HepG2 (cell line): ENCODE measurements around the gene SLC9A8. TPM values are rescaled to one million over a fixed set of nuclear protein-coding genes. Genes with fewer than 3 reads are reported as not detected.
A peak's percentile ranks its signal among the peaks of the same experiment; 100 is the strongest.

Experiments used
- ELF3 ChIP-seq: IDR thresholded peaks from 2 replicates; pipeline ENCODE4 v1.6.1; 2016; ENCODE audit warnings: missing genetic modification reagents, missing compliant biosample characterization
- ETV6 ChIP-seq: sonication (generic); formaldehyde crosslinking; conservative IDR thresholded peaks from 2 replicates; pipeline ENCODE4 v1.4.0; 2020; ENCODE audit warnings: missing genetic modification reagents
- FOXC1 ChIP-seq: sonication (generic); formaldehyde crosslinking; IDR thresholded peaks from 2 replicates; pipeline ENCODE4 v1.8.0; 2022; ENCODE audit warnings: mild to moderate bottlenecking, missing genetic modification reagents, borderline replicate concordance
- IRF2 ChIP-seq: IDR thresholded peaks from 2 replicates; pipeline ENCODE4 v1.6.1; 2018; ENCODE audit warnings: missing genetic modification reagents, missing compliant biosample characterization
- ISX ChIP-seq: sonication (generic); formaldehyde crosslinking; conservative IDR thresholded peaks from 2 replicates; pipeline ENCODE4 v1.5.0; 2020; ENCODE audit warnings: missing genetic modification reagents
- PHF20 ChIP-seq: sonication (generic); formaldehyde crosslinking; IDR thresholded peaks from 2 replicates; pipeline ENCODE4 v1.5.0; 2020; ENCODE audit warnings: mild to moderate bottlenecking, missing genetic modification reagents
- PITX1 ChIP-seq: sonication (generic); formaldehyde crosslinking; IDR thresholded peaks from 2 replicates; pipeline ENCODE4 v1.5.1; 2020; ENCODE audit warnings: mild to moderate bottlenecking, missing genetic modification reagents
- SRF ChIP-seq: IDR thresholded peaks from 2 replicates; pipeline ENCODE4 v1.6.1; 2011; ENCODE audit warnings: mild to moderate bottlenecking, low read depth, low read length, moderate library complexity
- TEAD3 ChIP-seq: optimal IDR thresholded peaks from 2 replicates; pipeline ENCODE3; 2016; ENCODE audit warnings: borderline replicate concordance
- TOE1 ChIP-seq: sonication (generic); formaldehyde crosslinking; IDR thresholded peaks from 2 replicates; pipeline ENCODE4 v1.4.0; 2020; ENCODE audit warnings: mild to moderate bottlenecking, missing genetic modification reagents
- ZBTB21 ChIP-seq: sonication (generic); formaldehyde crosslinking; IDR thresholded peaks from 2 replicates; pipeline ENCODE4 v1.4.0; 2020; ENCODE audit warnings: missing genetic modification reagents
- ZBTB38 ChIP-seq: sonication (generic); formaldehyde crosslinking; IDR thresholded peaks from 2 replicates; pipeline ENCODE4 v1.5.1; 2020; ENCODE audit warnings: mild to moderate bottlenecking, missing genetic modification reagents
- ZFP36L1 ChIP-seq: sonication (generic); formaldehyde crosslinking; IDR thresholded peaks from 2 replicates; pipeline ENCODE4 v1.8.0; 2022; ENCODE audit warnings: mild to moderate bottlenecking, missing genetic modification reagents, moderate library complexity
- ZFX ChIP-seq: sonication (generic); formaldehyde crosslinking; IDR thresholded peaks from 2 replicates; pipeline ENCODE4 v1.4.0; 2020; ENCODE audit warnings: mild to moderate bottlenecking, low read depth, missing genetic modification reagents, moderate library complexity
- ZKSCAN5 ChIP-seq: sonication (generic); formaldehyde crosslinking; IDR thresholded peaks from 2 replicates; pipeline ENCODE4 v1.5.1; 2020; ENCODE audit warnings: mild to moderate bottlenecking, missing genetic modification reagents
- ZNF24 ChIP-seq: fragments of 450-650 bp; IDR thresholded peaks from 2 replicates; pipeline ENCODE4 v1.6.1; 2017; ENCODE audit warnings: antibody characterized with exemption, mild to moderate bottlenecking
- ZNF274 ChIP-seq: sonication (generic); formaldehyde crosslinking; IDR thresholded peaks from 2 replicates; pipeline ENCODE4 v1.5.1; 2020; ENCODE audit warnings: mild to moderate bottlenecking, missing genetic modification reagents
- ZNF331 ChIP-seq: sonication (generic); formaldehyde crosslinking; IDR thresholded peaks from 2 replicates; pipeline ENCODE4 v1.4.0; 2020; ENCODE audit warnings: missing genetic modification reagents
- ZNF549 ChIP-seq: sonication (generic); formaldehyde crosslinking; IDR thresholded peaks from 2 replicates; pipeline ENCODE4 v1.5.0; 2020; ENCODE audit warnings: missing genetic modification reagents
- ZNF652 ChIP-seq: IDR thresholded peaks from 2 replicates; pipeline ENCODE4 v1.6.1; 2016; ENCODE audit warnings: low read depth, borderline replicate concordance
- ZSCAN25 ChIP-seq: sonication (generic); formaldehyde crosslinking; IDR thresholded peaks from 2 replicates; pipeline ENCODE4 v1.8.0; 2022; ENCODE audit warnings: mild to moderate bottlenecking, missing genetic modification reagents
- polyA plus RNA-seq, 8 experiments: library from polyadenylated mRNA; depleted of rRNA in 3 of 8; stranded (reverse) in 7 of 8; unstranded in 1 of 8; fragments of >200 nt; fragmentation: Illumina TruSeq in 4 of 8; extraction: Trizol in 4 of 8; gene quantifications; 2 replicates each; pipeline versions ENCODE4 v1.2.1 to v1.2.3, GENCODE V29; 2011 to 2016; ENCODE audit warnings: low read depth in 4 of 8, missing spikeins in 1 of 8, mixed read lengths in 1 of 8; ENCODE audit not compliant: insufficient read depth in 1 of 8
- total RNA-seq, 5 experiments: library from RNA; depleted of rRNA; stranded (reverse); fragments of >200 nt; fragmentation: Illumina TruSeq; extraction: Trizol; gene quantifications; 2 replicates each; pipeline ENCODE4 v1.2.3, GENCODE V29; 2016; ENCODE audit warnings: low read depth in 1 of 5
- TF ChIP-seq, protein P1 (sequence below): sonication (generic); formaldehyde crosslinking; IDR thresholded peaks from 2 replicates; pipeline ENCODE4 v1.5.0; 2020; ENCODE audit warnings: missing genetic modification reagents
- TF ChIP-seq, protein P2 (sequence below): sonication (generic); formaldehyde crosslinking; IDR thresholded peaks from 2 replicates; pipeline ENCODE4 v1.4.0; 2020; ENCODE audit warnings: mild to moderate bottlenecking, missing genetic modification reagents
- TF ChIP-seq, protein P3 (sequence below): sonication (generic); formaldehyde crosslinking; IDR thresholded peaks from 2 replicates; pipeline ENCODE4 v1.9.0; 2021; ENCODE audit warnings: missing genetic modification reagents, borderline replicate concordance
- TF ChIP-seq, protein P4 (sequence below): sonication (generic); formaldehyde crosslinking; IDR thresholded peaks from 2 replicates; pipeline ENCODE4 v1.4.0; 2020; ENCODE audit warnings: missing genetic modification reagents
- TF ChIP-seq, protein P5 (sequence below): sonication (generic); formaldehyde crosslinking; IDR thresholded peaks from 2 replicates; pipeline ENCODE4 v1.9.0; 2021; ENCODE audit warnings: missing genetic modification reagents, mild to moderate bottlenecking, borderline replicate concordance

SLC9A8 gene
- total and polyA plus RNA-seq, 2 of the 13 experiments (the other 11 are each of a cell fraction or from before 2014, with no cell fraction given), result 4.1 to 7.4 TPM

DNA sequence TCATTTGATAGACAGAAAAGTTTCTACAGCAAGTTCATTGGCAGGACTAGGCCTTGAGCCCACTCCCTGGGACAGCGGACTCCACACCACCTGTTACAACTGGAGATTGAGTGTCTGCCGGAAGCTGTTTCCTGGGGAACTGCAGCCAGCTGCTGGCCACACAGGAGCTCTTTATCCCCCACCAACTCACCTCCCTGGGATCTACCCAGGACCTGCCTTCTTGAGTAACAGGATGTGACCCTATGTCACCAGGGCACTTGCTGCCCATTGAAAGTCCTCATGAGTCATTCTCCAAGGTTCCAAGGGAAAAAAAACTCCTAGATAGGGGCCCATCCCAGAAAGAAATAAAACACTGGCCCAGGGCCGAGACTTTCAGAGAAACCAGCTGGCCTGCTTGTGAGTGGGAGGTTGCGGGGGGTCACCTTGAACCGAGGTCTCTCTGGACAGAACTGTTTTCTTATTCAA is 37.4 kb upstream of the SLC9A8 start (continued):
- peak; percentile 61; the same call in 1 of the 2 replicates for TF ChIP-seq ETV6 (CRISPR knock-in tag)
- 0 out of 2 replicates have a peak, but pooled peaks have one; percentile 23 for TF ChIP-seq ZFP36L1 (CRISPR knock-in tag)
- peak; percentile 82; the same call in 1 of the 2 replicates for TF ChIP-seq FOXC1 (CRISPR knock-in tag)
- peak; percentile 79 for TF ChIP-seq ELF3 (CRISPR knock-in tag)
- no peak for TF ChIP-seq ZNF24
- TF ChIP-seq PITX1 (CRISPR knock-in tag), result peak; percentile 81; the same call in 1 of the 2 replicates
- TF ChIP-seq, protein P1, sequence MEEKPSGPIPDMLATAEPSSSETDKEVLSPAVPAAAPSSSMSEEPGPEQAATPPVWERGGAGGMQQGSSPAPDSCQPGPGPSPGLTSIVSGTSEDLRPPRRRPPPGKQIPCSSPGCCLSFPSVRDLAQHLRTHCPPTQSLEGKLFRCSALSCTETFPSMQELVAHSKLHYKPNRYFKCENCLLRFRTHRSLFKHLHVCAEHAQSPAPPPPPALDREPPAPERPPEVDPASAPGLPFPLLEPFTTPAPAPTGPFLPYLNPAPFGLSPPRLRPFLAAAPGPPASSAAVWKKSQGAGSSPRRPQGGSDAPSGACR (CRISPR knock-in tag), result 0 out of 2 replicates have a peak, but pooled peaks have one; percentile 67
- no peak for TF ChIP-seq SRF
- TF ChIP-seq TEAD3 (CRISPR knock-in tag), result peak; percentile 77
- peak; percentile 92 for TF ChIP-seq ZFX (CRISPR knock-in tag)
- peak; percentile 48; the same call in 1 of the 2 replicates for TF ChIP-seq ZNF331 (CRISPR knock-in tag)
- TF ChIP-seq, protein P2, sequence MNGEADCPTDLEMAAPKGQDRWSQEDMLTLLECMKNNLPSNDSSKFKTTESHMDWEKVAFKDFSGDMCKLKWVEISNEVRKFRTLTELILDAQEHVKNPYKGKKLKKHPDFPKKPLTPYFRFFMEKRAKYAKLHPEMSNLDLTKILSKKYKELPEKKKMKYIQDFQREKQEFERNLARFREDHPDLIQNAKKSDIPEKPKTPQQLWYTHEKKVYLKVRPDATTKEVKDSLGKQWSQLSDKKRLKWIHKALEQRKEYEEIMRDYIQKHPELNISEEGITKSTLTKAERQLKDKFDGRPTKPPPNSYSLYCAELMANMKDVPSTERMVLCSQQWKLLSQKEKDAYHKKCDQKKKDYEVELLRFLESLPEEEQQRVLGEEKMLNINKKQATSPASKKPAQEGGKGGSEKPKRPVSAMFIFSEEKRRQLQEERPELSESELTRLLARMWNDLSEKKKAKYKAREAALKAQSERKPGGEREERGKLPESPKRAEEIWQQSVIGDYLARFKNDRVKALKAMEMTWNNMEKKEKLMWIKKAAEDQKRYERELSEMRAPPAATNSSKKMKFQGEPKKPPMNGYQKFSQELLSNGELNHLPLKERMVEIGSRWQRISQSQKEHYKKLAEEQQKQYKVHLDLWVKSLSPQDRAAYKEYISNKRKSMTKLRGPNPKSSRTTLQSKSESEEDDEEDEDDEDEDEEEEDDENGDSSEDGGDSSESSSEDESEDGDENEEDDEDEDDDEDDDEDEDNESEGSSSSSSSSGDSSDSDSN (CRISPR knock-in tag), result peak; percentile 28; the same call in 1 of the 2 replicates
- TF ChIP-seq ZNF274 (CRISPR knock-in tag), result no peak
- TF ChIP-seq TOE1 (CRISPR knock-in tag), result no peak
- TF ChIP-seq, protein P3, sequence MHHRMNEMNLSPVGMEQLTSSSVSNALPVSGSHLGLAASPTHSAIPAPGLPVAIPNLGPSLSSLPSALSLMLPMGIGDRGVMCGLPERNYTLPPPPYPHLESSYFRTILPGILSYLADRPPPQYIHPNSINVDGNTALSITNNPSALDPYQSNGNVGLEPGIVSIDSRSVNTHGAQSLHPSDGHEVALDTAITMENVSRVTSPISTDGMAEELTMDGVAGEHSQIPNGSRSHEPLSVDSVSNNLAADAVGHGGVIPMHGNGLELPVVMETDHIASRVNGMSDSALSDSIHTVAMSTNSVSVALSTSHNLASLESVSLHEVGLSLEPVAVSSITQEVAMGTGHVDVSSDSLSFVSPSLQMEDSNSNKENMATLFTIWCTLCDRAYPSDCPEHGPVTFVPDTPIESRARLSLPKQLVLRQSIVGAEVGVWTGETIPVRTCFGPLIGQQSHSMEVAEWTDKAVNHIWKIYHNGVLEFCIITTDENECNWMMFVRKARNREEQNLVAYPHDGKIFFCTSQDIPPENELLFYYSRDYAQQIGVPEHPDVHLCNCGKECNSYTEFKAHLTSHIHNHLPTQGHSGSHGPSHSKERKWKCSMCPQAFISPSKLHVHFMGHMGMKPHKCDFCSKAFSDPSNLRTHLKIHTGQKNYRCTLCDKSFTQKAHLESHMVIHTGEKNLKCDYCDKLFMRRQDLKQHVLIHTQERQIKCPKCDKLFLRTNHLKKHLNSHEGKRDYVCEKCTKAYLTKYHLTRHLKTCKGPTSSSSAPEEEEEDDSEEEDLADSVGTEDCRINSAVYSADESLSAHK (CRISPR knock-in tag), result no peak
- TF ChIP-seq ZSCAN25 (CRISPR knock-in tag), result 0 out of 2 replicates have a peak, but pooled peaks have one; percentile 31
- no peak for TF ChIP-seq ZNF549
- TF ChIP-seq, protein P4, sequence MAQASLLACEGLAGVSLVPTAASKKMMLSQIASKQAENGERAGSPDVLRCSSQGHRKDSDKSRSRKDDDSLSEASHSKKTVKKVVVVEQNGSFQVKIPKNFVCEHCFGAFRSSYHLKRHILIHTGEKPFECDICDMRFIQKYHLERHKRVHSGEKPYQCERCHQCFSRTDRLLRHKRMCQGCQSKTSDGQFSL (CRISPR knock-in tag), result no peak
- TF ChIP-seq ZKSCAN5 (CRISPR knock-in tag), result peak; percentile 55; the same call in 1 of the 2 replicates
- peak; percentile 53 for TF ChIP-seq IRF2 (CRISPR knock-in tag)
- TF ChIP-seq ZNF652, result no peak; the same call in 1 of the 2 replicates
- TF ChIP-seq ZBTB21, result peak; percentile 12
- TF ChIP-seq ZBTB38 (CRISPR knock-in tag), result peak; percentile 89
- TF ChIP-seq PHF20, result no peak
- TF ChIP-seq, protein P5, sequence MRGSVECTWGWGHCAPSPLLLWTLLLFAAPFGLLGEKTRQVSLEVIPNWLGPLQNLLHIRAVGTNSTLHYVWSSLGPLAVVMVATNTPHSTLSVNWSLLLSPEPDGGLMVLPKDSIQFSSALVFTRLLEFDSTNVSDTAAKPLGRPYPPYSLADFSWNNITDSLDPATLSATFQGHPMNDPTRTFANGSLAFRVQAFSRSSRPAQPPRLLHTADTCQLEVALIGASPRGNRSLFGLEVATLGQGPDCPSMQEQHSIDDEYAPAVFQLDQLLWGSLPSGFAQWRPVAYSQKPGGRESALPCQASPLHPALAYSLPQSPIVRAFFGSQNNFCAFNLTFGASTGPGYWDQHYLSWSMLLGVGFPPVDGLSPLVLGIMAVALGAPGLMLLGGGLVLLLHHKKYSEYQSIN (CRISPR knock-in tag), result no peak
- no peak for TF ChIP-seq ISX (CRISPR knock-in tag)
